Measurements from ENCODE around the gene FNIP2. TPM values are rescaled to one million over a fixed set of nuclear protein-coding genes. Genes with fewer than 3 reads are reported as not detected.

Gene FNIP2
- polyA plus RNA-seq, 1 experiment: 14.8 TPM

- no peaks in the 10 kb centered on the region for H3K27me3 ChIP-seq (ENCODE audit: control insufficient read depth, insufficient read depth, low read length)
- ChIA-PET CTCF (interaction anchor here (1.0 to 1.3 kb wide), 2 partner anchors 11 to 29 kb away, joined by 3 to 6 read pairs; no protein-coding TSS in a partner anchor), POLR2A (no interaction called here)
- TF ChIP-seq CTCF (IDR thresholded peaks at IDR 0.05; ENCODE audit: insufficient read depth, low read depth, low read length): no peak
- H3K4me3 ChIP-seq (ENCODE audit: low read depth, low read length): no peak overlapping the region
- no peak for DNase-seq (ENCODE audit: low read depth)
- H3K36me3 ChIP-seq (ENCODE audit: control insufficient read depth, insufficient read depth, low read length): no peaks in the 10 kb centered on the region
Observed at GRCh38 chr4:158799856-158800255, 31.0 kb downstream of the FNIP2 start.

GRCh38 chr4:158801066-158801465 is 32.2 kb downstream of the FNIP2 start:
- no peak for TF ChIP-seq CTCF (IDR thresholded peaks at IDR 0.05; ENCODE audit: insufficient read depth, low read depth, low read length)
- CTCF ChIA-PET: no interaction called here
- H3K27me3 ChIP-seq (ENCODE audit: control insufficient read depth, insufficient read depth, low read length): no peaks in the 10 kb centered on the region
- POLR2A ChIA-PET: no interaction called here
- no peak for DNase-seq (ENCODE audit: low read depth)
- no peaks in the 10 kb centered on the region for H3K36me3 ChIP-seq (ENCODE audit: control insufficient read depth, insufficient read depth, low read length)
- H3K4me3 ChIP-seq (ENCODE audit: low read depth, low read length): no peak overlapping the region

- ChIA-PET CTCF (no interaction called here), POLR2A (no interaction called here)
- no peak for TF ChIP-seq CTCF (IDR thresholded peaks at IDR 0.05; ENCODE audit: insufficient read depth, low read depth, low read length)
- DNase-seq (ENCODE audit: low read depth): no peak
- Histone ChIP-seq H3K4me3 (ENCODE audit: low read depth, low read length) (no peak overlapping the region), H3K36me3 (ENCODE audit: control insufficient read depth, insufficient read depth, low read length) (no peaks in the 10 kb centered on the region), H3K27me3 (ENCODE audit: control insufficient read depth, insufficient read depth, low read length) (no peaks in the 10 kb centered on the region)
Observed at GRCh38 chr4:158801677-158802076, 32.9 kb downstream of the FNIP2 start.

- TF ChIP-seq CTCF (IDR thresholded peaks at IDR 0.05; ENCODE audit: insufficient read depth, low read depth, low read length): no peak
- ChIA-PET POLR2A (no interaction called here), CTCF (no interaction called here)
- DNase-seq (ENCODE audit: low read depth): no peak
- no peaks in the 10 kb centered on the region for H3K27me3 ChIP-seq (ENCODE audit: control insufficient read depth, insufficient read depth, low read length)
- no peak overlapping the region for H3K4me3 ChIP-seq (ENCODE audit: low read depth, low read length)
- no peaks in the 10 kb centered on the region for H3K36me3 ChIP-seq (ENCODE audit: control insufficient read depth, insufficient read depth, low read length)
Observed at GRCh38 chr4:158802914-158803313, 34.1 kb downstream of the FNIP2 start.

- Histone ChIP-seq H3K27me3 (ENCODE audit: control insufficient read depth, insufficient read depth, low read length) (no peaks in the 10 kb centered on the region), H3K4me3 (ENCODE audit: low read depth, low read length) (no peak overlapping the region), H3K36me3 (ENCODE audit: control insufficient read depth, insufficient read depth, low read length) (no peaks in the 10 kb centered on the region)
- ChIA-PET POLR2A (no interaction called here), CTCF (no interaction called here)
- DNase-seq (ENCODE audit: low read depth): no peak
- TF ChIP-seq CTCF (IDR thresholded peaks at IDR 0.05; ENCODE audit: insufficient read depth, low read depth, low read length): no peak
Observed at GRCh38 chr4:158805635-158806471, 37.0 kb downstream of the FNIP2 start.
